NCI-H2196 (cell line): ENCODE results near the gene SPATA31D3.
"Not testable (repeated sequence)": the region's sequence is repeated elsewhere in the genome, so short reads cannot be mapped to it uniquely, and the experiment has no call there.

Experiments used
- DNase-seq: peaks from one replicate; lab custom pipeline; 2025; ENCODE audit not compliant: unreplicated experiment; lab: John Stamatoyannopoulos, UW

The SPATA31D3 gene

DNA sequence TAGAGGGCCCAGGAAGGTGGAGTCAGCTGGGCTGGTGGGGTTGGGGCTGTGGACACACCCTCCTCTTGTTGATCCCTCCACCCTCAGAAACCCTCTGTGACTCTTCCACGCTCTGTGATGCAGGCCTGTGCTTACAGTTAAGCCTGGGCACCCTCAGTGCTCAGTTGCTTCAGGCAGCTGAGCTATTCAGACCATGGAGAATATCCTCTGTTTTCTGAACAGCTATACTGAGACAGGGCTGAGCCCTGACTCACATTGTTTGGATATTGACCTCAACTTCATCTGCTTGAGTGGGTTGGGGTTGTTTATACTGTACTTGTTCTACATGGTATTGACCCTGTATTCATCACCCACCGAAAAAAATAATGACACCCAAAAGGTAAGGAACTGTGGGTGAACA, at the start of gene SPATA31D3:
TSS of gene SPATA31D3 (plus strand) at position 108 of the 400 bp plus-strand sequence. CDS start at position 194, 86 bp downstream.
- DNase-seq, result not testable (repeated sequence)

- DNase-seq, result no peak
These were observed 49.4 kb upstream of the SPATA31D3 start for GRCh38 chr9:81893929-81894328.

GRCh38 chr9:81894891-81895290, 48.4 kb upstream of the SPATA31D3 start:
- DNase-seq, result no peak

- no peak for DNase-seq
These were observed 47.2 kb upstream of the SPATA31D3 start for GRCh38 chr9:81896070-81896469.

DNA sequence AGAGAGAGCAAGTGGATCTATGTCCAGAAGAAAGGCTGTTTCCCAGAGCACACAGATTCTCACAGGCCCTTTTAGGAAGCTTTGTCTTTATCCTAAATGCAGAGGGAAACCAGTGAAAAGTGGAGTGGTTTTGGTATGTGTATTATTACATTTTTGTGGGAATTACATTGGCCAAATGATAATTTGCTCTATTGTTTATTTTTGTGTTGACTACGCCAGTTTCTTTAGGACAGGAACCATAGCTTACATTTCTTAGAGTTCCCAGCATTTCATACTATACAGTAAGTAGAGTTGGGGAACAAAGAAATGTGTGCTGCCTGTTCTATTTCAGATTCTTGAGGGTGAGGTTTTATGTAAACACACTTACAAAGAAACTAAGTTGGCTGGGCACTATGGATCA, 44.4 kb upstream of the SPATA31D3 start:
- no peak for DNase-seq

- no peak for DNase-seq
These were observed 41.1 kb upstream of the SPATA31D3 start for GRCh38 chr9:81902196-81902595.

- no peak for DNase-seq
These were observed 40.7 kb upstream of the SPATA31D3 start for GRCh38 chr9:81902626-81903025.

DNA sequence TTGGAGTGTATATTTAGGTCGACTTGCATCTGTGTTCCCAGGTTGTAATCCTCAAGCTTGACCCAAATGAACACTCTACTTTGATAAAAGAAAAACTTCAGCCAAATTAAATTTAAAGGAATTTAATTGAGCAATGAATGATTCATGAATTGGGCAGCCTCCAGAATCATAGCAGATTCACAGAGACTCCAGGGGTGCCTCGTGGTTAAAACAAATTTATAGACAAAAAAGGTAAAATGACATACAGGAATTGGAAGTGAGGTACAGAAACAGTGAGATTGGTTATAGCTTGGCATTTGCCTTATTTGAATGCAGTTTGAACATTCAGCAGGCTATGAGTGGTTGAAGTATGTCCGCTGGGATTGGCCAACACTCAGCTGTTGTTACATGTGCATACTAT, 36.6 kb upstream of the SPATA31D3 start:
- no peak for DNase-seq

- DNase-seq, result no peak
These were observed 31.2 kb upstream of the SPATA31D3 start for GRCh38 chr9:81912135-81912534.

GRCh38 chr9:81915801-81916505, 27.3 kb upstream of the SPATA31D3 start:
- DNase-seq, result no peak

GRCh38 chr9:81918507-81918906, 24.8 kb upstream of the SPATA31D3 start:
- not testable (repeated sequence) for DNase-seq

DNA sequence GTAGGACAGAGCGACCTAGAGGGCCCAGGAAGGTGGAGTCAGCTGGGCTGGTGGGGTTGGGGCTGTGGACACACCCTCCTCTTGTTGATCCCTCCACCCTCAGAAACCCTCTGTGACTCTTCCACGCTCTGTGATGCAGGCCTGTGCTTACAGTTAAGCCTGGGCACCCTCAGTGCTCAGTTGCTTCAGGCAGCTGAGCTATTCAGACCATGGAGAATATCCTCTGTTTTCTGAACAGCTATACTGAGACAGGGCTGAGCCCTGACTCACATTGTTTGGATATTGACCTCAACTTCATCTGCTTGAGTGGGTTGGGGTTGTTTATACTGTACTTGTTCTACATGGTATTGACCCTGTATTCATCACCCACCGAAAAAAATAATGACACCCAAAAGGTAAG, 15.0 kb upstream of the SPATA31D3 start, which contains the start of gene SPATA31D4:
TSS of gene SPATA31D4 (plus strand) at position 124 of the 400 bp plus-strand sequence. CDS start at position 210, 86 bp downstream.
- not testable (repeated sequence) for DNase-seq

DNA sequence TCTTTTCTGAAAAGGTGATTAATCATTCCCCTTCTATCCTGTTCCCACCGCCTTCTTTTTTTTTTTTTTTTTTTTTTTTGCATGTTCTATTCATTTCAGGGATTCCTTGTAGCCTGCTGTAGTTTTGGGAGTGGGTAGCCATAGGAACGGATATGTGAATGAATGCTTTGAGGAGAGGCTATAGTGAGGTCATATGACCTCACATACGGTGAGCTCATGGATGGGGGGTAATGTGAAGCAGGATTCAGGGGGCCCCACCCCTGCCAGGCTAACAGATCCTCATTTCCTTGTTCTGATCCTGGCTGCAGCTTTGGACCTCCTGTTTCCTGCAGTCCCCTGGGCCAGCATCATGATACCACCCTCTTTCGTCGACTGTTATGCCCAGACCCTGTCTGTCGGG, 13.2 kb upstream of the SPATA31D3 start:
- not testable (repeated sequence) for DNase-seq

DNA sequence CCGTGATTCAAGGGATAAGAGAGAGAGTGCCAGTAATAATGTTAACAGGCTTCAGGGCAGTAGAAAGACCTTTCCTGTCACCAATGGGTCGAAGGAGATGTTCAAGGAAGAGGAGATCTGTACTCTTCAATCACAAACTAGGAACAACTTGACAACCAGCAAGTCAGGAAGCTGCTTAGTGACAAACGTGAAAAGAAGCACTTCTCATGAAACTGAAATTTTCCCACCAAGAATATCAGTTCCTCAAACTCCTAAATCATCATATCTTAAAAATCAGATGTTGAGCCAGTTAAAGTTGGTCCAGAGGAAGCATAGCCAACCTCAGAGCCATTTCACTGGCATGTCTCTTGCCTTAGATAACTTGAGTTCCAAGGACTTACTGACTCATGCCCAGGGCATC, 9.8 kb upstream of the SPATA31D3 start:
- DNase-seq, result not testable (repeated sequence)

GRCh38 chr9:81948650-81949049, 5.3 kb downstream of the SPATA31D3 start:
- DNase-seq, result not testable (repeated sequence)

DNA sequence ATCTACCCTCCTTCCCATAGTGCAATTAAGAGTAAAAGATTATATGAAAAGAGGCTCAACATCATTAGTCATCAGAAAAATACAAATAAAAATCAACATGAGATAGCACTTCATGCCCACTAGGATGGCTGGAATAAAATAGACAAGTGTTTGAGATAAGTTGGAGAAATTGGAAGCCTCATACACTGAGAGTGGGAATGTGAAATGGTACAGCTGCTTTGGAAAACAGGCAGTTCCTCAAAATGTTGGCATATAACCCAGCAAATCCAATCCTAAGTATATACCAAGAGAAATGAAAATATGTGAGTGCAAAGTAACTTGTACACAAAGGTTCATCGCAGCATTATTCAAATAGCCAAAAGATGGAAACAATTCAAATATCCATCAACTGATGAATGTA, 9.8 kb downstream of the SPATA31D3 start:
- DNase-seq, result no peak

DNA sequence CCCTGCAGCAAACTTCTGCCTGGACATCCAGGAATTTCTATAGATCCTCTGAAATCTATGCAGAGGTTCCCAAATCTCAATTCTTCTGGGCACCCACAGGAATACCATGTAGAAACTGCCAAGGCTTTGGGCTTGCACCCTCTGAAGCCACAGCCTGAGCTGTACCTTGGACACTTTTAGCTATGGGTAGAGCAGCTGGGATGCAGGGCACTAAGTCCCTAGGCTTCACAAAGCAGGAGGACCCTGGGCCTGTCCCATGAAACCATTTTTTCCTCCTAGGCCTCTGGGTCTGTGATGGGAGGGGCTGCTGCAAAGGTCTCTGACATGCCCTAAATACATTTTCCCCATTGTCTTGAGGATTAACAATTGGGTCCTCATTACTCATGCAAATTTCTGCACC, 12.3 kb downstream of the SPATA31D3 start:
- no peak for DNase-seq

DNA sequence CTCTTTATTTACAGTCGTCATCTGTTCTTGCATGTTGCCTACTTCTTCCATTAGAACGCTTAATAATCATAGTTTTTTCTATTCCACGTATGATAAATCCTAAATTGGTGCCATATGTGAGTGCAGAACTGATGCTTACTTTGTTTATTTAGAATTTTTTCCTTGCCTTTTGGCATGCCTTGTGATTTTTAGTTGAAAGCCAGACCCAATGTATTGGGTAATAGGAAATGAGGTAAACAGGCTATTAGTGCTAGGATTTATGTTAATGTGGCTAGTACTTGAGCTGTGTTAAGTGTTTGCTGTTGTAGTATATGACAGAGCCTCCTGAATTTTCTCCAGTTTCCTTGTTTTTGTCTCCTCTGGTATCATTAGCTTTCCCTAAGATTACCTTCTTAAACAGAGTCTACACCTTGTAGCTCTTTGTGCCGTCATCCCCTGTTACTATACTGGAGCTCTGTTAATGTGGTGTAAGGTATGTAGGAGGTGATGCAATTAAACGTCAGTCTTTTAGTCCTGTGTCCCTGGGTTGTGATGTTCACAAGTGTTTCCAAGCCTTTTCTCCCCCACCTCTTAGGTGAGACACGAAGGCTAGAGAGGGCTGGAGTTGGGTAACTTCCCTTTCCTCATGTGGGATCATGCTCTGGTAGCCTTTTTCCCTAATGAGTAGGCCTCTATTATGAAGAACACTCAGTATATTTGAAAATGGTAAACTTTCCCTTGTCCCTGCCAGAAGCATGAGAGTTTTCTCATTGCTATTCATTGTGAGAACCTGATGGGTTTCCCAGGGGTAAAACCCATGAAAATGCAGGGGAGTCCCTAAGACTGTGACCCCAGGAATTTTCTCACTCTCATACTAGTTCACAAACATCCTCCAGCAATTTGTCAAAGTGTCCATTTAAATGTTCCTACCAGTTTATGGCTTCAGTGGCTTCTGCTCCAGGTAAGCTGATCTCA, 21.2 kb downstream of the SPATA31D3 start:
- DNase-seq, result no peak

GRCh38 chr9:81968026-81968425, 24.7 kb downstream of the SPATA31D3 start:
- no peak for DNase-seq

DNA sequence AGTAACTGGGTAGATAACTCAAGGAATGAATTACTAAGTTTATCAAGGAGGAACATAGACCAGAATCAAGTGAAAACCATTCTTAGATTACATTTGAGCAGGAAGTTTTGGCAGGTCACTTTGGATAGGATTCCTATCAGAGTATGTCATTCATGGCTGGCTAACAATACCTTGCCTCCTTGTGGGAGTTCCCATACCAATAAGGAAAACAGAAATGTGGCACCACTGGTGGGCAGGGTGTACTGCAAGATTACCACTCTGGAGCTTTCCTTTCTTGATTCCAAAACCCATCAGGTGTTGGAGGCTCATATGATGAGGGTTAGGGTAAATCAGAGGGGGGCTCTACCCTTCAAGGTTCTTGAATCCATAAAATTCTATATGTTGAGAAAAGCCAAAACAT, 26.7 kb downstream of the SPATA31D3 start:
- DNase-seq, result no peak

DNA sequence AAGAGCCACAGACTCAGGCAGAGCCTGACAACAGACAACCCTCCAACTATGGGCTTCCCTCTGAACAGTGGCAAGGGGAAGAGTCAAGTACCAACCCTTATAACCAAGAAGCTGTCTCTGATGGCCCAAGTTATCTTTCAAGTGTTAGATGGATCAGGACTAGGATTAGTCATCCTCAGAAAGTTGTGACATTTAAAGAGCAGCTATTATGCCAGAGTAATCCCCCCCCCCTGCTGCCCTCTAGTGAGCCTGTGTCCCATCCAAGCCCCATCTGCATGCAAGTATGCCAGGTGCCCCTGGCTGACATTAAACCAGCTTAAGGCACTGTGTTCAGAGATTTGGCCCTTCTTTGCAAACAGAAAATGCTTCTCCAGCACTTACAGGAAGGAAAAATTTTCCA, 28.4 kb downstream of the SPATA31D3 start:
- no peak for DNase-seq

DNA sequence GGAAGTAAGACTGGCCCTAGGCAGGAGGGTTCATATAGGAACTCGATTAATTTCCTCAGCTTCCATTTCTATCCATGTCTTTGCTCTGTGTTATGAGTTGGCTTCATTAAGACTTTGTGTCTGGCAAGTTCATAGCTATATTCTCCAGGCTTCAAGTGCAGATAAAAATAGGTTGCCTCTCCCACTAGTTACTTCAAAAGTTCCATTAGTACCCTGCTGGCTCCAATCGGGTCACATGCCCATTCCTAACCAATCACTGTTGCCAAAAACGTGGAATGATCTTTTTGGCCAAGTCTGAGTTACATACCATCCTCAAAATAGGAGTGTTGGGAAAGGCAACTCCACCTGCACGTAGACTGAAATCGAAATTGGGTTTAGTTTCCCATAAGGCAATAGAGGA, 31.5 kb downstream of the SPATA31D3 start:
- DNase-seq, result no peak
